ENCODE measurements around the gene MGAT1. TPM values are rescaled to one million over a fixed set of nuclear protein-coding genes. Genes with fewer than 3 reads are reported as not detected.
"Not testable (repeated sequence)": the region's sequence is repeated elsewhere in the genome, so short reads cannot be mapped to it uniquely, and the experiment has no call there.

The MGAT1 gene
- polyA plus RNA-seq, 3 donors = 97.5 to 180 (median 114) TPM

- no peak overlapping the region for H3K27ac ChIP-seq (ENCODE audit: low read depth, low read length)
- 92 to 94% (median 92%) methylated on average over 7 of the region's 7 CpGs for WGBS, 3 donors
Observed at GRCh38 chr5:180775624-180776023, 27.0 kb downstream of the MGAT1 start.

DNA sequence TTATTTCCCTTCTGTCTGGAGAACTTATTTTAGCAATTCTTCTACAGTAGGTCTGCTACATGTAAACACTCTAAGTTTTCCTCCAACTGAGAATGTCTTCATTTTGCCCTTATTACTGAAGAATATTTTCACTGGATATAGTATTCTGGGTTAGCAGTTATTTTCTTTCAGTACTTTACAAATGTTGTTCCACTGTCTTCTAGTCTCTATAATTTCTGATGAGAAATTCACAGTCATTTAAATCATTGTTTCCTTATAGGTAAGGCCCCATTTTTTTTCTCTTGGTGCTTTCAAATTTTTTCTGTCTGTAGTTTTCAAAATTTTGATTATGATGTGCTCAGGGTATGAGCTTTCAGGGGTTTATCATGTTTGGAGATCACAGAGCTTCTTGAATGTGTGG, 30.8 kb downstream of the MGAT1 start:
- no peak overlapping the region for H3K27ac ChIP-seq (ENCODE audit: low read depth, low read length)

GRCh38 chr5:180769821-180770220, 32.8 kb downstream of the MGAT1 start:
- WGBS, 3 donors = 74 to 91% (median 78%) methylated on average over 3 of the region's 3 CpGs
- no peak overlapping the region for H3K27ac ChIP-seq (ENCODE audit: low read depth, low read length)

- WGBS, 3 donors = 63 to 73% (median 72%) methylated on average over 2 of the region's 2 CpGs
- H3K27ac ChIP-seq (ENCODE audit: low read depth, low read length) = no peak overlapping the region
Observed at GRCh38 chr5:180755601-180756000, 47.0 kb downstream of the MGAT1 start.

- 63 to 70% (median 67%) methylated on average over 5 of the region's 5 CpGs for WGBS, 3 donors
- no peak overlapping the region for H3K27ac ChIP-seq (ENCODE audit: low read depth, low read length)
Observed at GRCh38 chr5:180744253-180744652, 58.4 kb downstream of the MGAT1 start.

DNA sequence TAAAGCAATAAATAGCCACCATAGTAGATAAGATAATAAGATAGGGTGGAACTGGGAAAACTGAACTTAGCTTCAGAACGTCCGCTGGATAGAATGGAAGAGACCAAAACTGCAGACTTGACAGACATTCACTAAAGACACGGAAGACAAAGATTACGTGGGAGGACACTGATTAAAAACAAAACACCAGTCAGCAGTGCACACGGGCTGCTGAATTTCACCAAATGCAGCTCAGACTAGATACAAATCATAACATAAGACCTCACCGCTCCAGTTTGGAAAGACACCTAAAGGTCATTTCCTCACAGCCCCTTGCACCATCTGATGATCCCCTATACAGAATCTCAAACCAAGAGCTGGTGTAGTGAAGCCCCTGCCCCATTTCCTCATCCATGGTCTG, 59.9 kb downstream of the MGAT1 start:
- H3K27ac ChIP-seq (ENCODE audit: low read depth, low read length) = no peak overlapping the region
- 69 to 78% (median 74%) methylated on average over 6 of the region's 6 CpGs for WGBS, 3 donors

DNA sequence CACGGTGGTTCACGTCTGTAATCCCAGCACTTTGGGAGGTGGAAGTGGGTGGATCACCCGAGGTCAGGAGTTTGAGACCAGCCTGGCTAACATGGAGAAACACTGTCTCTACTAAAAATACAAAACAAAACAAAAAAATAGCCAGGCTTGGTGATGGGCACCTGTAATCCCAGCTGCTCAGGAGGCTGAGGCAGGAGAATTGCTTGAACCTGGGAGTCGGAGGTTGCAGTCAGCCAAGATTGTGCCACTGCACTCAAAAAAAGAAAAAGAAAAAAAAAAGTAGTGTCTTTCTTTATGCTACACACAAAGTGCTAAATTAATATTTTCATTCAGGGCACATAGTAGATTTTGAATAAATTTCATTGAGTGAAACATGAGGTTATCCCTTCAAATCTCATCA, 61.7 kb downstream of the MGAT1 start:
- H3K27ac ChIP-seq (ENCODE audit: low read depth, low read length) = not testable (repeated sequence)
- 60 to 76% (median 71%) methylated on average over 4 of the region's 4 CpGs for WGBS, 3 donors

GRCh38 chr5:180739958-180740357, 62.6 kb downstream of the MGAT1 start, which contains the start of gene OR2Y1:
Gene OR2Y1 (minus strand): TSS chr5:180740058. CDS start chr5:180740058, 0 bp downstream.
- whole genome bisulfite sequencing, 3 donors = 76 to 88% (median 86%) methylated on average over 2 of the region's 2 CpGs
- no peak within 1 kb of the TSS for H3K27ac ChIP-seq (ENCODE audit: low read depth, low read length)

GRCh38 chr5:180739271-180739670, 63.3 kb downstream of the MGAT1 start:
- no peak overlapping the region for H3K27ac ChIP-seq (ENCODE audit: low read depth, low read length)
- WGBS, 3 donors = 83 to 89% (median 89%) methylated on average over 10 of the region's 10 CpGs

DNA sequence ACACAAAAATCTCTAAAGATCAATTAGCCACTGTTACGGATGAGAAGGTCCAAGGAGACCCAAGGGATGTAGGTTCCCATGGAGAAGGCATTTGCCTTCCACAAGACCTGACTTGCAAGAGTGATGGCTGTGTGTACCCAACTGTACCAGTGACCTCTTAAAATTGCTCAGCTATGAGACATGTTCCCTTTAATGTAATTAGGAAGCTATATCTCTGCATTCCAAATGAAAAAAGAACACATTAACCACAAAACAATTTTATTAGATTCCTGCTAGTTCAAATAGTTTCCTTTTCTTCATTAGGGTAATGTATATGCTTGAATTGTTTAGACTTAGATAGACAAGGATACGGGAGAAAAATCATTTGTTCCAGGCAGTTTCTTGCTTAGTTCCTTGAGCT, 66.1 kb downstream of the MGAT1 start:
- WGBS, 3 donors = 60 to 80% (median 71%) methylated on average over 2 of the region's 2 CpGs
- H3K27ac ChIP-seq (ENCODE audit: low read depth, low read length) = no peak overlapping the region

Other genes starting within 250 kb of the MGAT1 start
- 1 to 10 TPM in 2 of 3 donors, not detected in 1; 1.1 to 1.2 TPM for gene SCGB3A1, start 211.3 kb downstream of the MGAT1 start, polyA plus RNA-seq
- gene FLT4, start 153.2 kb downstream of the MGAT1 start, polyA plus RNA-seq = 10 to 100 TPM in 2 of 3 donors, 1 to 10 TPM in 1; 2.9 to 24.7 (median 13.1) TPM
- not detected for gene OR2Y1, start 62.7 kb downstream of the MGAT1 start, polyA plus RNA-seq
- 1 to 10 TPM; 5.0 to 9.8 (median 8.6) TPM for gene ZFP62, start 58.5 kb upstream of the MGAT1 start, polyA plus RNA-seq
- under 1 TPM; 0.14 to 1.00 (median 0.34) TPM for gene BTNL8, start 96.4 kb upstream of the MGAT1 start, polyA plus RNA-seq
- gene BTNL3, start 186.0 kb upstream of the MGAT1 start, polyA plus RNA-seq = under 1 TPM; 0.09 to 0.33 (median 0.22) TPM
- 100 to 1,000 TPM in 2 of 3 donors, 10 to 100 TPM in 1; 25.3 to 467 (median 187) TPM for gene BTNL9, start 237.5 kb upstream of the MGAT1 start, polyA plus RNA-seq

Measured in adipose tissue (tissue), 3 donors.